GM18858 (cell line): ENCODE results near the gene PHF21B.

Experiments
- ATAC-seq: cut with Tn5 transposase; IDR thresholded peaks from one replicate; pipeline ENCODE4 v1.9.1; 2021; ENCODE audit not compliant: unreplicated experiment

PHF21B gene

DNA sequence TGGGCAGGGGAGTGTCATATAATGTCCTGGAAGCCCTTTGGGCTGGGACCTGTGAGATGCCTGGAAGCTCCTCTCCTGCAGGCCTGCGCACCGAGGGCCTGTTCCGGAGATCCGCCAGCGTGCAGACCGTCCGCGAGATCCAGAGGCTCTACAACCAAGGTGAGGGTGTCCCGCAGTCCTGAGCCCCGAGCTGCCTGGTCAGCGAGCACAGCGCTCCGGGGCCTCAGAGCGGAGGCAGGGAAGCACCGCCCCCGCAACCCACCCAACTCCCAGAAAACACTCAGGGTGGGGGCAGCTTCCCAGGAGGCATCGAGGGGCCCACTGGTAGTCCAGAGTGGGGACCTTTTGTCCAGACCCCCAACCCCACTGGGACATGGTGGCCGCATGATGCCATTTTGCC is 161.9 kb downstream of the PHF21B start:
- ATAC-seq, result no peak

DNA sequence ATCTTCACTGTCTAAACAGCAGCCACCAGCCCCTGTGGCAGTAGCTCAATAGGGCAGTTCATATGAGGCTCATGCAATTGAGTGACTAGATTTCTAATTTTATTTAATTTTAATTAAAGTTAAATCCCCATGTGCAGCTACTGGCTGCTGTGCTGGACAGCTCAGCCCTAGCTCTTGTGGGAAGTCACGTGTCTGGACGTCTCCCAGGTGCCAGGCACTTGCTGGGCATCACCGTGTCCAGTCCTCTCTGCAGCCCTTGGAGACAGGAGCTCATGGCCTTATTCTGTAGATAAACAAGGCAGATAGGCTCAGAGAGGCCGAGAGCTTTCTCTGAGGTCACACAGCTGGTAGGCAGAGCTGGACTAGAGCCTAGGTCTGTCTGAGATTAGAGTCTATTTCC is 162.4 kb downstream of the PHF21B start:
- no peak for ATAC-seq

DNA sequence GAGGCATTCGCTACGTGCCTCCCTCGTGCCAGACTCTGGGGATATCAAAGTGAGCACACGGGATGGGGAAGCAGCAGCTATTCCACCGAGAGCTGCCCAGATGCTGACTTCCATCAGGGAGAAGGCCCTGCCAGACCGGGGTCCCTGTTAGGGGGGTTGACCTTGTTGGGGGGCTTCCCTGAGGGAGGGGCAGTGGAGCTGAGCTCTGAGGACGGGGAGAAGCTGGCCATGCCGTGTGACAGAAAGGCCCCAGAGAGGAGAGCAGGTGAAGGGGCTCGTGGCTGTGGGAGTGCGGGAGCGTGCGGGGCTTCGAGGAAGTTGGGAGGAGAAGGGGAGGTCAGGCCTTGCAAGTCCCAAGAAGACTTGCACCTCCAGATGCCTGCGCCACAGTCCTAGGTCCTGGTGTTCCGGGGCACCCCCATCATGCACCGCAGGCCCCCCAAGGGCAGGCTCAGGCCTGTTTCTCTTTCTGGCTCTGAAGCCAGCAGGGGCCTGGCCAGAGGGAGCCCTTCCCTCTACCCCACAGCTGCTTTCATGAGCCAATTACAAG is 163.0 kb downstream of the PHF21B start:
- ATAC-seq, result no peak

DNA sequence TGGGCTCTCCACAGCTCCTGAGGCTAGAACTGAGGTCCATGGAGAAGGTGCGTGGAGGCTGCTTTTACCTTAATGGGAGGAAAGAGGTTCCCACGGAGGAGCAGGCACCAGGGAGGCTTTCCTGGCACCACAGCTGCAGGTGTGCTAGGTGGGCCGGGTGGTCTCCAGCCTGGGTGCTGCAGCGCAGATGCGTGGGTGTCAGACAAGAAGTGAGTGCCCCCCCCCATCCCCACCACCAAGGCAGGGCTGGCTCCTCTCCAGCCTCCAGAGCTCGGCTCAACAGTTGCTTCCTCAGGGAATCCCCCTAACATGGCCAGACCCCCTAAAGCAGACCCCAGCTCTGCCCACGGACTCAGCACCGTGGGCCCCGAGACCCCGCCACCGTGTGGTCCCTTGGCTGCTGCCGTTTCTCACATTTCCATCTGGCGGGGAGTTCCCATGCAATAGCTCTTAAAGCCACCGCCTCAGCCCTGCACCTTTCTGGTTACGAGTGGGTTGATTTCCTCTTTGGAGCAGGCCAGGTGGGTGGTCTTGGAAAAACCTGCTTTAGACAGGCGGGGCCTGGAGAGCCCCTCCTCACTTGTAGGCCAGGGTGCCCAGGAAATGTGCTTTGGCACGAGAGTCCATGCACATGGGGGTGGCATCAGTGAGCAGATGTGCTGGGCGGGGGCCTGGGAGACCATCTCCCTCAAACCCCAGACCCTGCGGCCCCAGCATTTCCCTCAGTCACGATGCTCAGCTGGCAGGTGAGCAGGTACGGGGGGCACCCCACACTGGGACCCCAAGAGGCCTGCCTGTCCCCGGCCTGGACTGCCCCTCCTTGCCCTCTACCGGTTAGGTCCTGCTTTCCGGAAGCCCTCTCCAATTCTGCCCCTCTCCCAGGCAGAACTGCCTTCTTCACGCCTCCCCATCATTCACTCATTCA is 163.7 kb downstream of the PHF21B start:
- ATAC-seq, result no peak

DNA sequence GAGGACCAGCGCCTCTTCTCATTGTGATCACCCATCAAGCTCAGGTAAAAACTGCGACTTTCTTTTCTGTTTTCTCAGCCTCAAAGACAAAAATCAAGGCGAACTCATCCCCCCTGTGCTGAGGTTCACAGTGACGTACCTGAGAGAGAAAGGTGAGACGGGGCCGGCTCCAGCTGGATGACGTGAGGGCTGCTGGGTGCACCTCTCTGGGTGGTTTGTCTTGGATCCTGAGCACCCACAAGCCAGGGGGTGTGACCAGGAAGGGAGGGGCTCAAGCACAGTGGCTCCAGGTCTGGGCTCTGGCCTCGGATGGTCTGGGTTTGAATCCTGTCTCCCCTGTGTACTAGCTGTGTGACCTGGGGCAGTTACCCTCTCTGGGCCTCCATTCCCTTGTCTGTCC is 164.6 kb downstream of the PHF21B start:
- ATAC-seq, result no peak

DNA sequence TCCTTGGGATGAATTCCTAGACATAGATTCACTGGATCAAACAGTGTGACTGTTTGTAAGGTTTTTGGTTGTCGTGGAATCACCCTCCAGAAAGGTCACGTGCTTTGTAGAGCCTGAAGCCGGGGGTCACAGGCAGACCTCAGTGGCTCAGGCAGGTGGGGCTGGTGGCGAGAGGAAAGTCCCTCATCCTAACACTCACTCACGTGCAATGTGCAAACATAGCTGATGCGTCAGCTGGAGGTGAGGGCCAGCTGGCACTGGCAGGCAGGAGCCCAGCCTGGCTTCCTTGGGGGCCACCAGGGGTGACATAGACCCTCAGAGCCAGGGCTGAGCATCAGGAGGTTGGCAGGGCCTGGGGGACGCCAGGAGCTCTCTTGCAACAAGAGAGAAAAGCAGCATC is 167.4 kb downstream of the PHF21B start:
- ATAC-seq, result no peak

DNA sequence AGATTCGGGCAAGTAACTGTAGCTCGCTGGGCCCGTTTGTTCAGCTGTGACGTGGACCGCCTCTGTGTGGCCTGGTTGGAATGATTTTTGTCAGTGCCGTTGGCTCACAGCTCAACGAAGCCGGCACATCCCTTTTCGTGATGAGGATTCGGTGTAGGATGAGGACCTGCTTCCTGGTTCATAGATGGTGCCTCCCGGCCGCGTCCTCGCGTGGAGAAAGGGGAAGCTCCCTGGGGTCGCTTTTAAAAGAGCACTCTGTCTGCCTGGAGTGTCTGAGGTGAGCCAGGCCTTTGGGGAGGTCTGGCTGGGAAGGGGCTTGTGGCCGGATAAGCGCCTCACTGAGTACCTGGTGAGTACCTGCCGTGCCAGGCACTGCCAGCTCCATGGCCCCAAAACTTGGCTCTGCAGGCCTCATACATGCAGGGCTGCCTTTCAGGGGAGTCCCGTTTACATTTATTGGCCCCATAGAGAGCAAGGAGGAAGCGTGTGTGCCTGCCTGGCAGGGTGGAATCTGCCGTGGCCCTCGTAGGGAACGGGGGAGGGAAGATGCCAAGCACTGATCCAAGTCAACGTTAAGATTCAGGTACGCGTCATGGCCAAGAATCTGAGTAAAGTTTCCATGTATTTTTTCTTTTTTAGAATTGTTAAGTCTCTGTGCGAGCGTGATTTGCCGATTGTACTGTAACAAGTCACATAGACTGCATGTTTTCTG is 169.0 kb downstream of the PHF21B start:
- ATAC-seq, result no peak

DNA sequence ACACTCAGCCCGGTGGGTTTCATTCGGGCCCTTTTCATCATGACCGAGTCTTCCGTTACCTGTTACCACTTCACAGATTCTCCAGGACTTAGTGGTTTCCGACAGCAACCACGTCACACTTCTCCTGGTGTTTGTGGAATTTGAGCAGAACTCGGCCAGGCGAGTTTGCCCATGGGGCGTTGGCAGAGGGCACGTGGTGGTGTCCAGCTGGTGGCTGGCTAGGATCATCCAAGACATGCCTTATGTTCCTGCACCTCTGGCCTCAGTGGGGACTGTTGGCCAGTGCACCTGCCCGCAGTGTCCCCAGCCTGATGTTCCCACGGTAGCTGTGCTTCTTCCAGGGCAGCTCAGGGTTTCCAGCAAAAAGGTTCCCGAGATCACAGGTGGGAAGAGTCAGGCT is 170.1 kb downstream of the PHF21B start:
- no peak for ATAC-seq

DNA sequence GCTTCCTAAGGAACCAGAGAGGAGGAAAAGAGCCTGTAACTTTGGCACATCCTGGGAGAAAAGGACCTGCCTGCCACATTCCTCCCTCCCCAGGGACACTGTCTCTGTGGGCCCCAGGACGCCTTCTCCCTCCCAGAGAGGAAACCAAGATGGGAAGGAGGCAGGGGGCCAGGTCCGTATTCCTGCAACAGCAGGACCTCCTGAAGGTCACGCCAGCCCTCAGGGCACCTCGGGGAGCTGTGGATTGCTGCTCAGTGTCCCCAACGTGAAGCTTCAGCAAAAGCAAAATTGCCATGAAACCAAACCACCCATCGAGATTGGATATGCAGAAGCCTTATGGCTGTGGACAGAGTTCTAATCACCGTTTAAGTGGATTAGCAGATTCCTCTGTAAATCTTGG is 170.7 kb downstream of the PHF21B start:
- ATAC-seq, result no peak

DNA sequence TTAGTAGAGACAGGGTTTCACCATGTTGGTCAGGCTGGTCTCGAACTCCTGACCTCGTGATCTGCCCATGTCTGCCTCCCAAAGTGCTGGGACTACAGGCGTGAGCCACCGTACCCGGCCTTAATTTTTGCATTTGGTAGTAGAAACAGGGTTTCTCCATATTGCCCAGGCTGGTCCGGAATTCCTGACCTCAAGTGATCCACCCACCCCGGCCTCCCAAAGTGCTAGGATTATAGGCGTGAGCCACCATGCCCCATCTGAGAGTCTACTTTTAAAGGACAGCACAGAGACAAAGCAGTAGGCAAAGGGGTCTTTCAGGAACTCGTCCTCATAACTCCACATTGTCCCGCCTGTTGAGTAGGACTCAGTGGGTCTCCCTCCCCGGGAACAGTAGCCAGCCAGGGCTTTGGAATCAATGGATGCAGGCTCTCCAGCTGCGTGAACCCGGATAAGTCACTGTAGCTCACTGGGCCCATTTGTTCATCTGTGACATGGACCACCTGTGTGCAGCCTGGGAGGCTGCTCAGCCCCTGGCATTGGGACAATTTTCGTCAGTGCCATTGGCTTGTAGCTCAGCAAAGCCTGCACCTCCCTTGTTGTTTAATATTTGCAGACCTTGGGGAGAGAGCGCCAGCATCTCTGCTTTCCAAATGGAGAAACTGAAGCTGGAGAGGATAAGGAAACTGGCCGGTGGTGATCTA is 171.3 kb downstream of the PHF21B start:
- no peak for ATAC-seq

DNA sequence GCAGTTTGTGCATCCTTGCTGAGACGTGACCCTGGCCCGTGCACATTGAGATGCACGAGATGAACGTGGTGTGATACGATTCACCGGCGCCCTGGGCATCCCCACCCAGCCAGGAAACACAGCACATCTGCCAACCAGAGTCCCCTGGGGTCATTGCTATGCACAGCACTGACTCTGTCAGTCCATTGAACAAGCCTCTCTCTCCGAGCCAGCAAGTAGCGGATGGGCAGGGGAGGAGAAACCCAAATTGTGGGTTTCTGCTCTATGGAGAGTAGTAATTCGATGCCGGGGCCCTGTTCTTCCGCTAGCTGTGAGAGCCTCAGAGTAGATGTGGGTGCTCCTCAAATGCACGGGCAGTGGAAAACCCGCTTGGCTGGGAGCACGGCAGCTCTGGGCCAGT is 172.3 kb downstream of the PHF21B start:
- no peak for ATAC-seq

DNA sequence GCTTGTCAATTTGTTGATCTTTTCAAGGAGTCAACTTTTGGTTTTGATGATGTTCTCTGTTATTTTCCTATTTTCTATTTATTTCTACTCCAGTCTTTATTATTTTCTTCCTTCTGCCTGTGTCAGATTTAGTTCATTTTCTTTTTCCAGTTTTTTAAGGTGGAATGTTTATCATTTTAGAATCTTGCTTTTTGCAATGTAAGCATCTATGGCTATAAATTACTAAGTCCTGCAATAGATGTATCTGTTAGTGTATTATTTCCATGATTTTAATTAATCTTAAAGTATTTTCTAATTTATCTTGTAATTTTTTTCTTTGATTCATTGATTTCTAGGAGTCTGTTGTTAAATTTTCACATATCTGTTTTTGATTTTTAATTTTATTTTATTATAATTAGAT is 175.7 kb downstream of the PHF21B start:
- no peak for ATAC-seq

DNA sequence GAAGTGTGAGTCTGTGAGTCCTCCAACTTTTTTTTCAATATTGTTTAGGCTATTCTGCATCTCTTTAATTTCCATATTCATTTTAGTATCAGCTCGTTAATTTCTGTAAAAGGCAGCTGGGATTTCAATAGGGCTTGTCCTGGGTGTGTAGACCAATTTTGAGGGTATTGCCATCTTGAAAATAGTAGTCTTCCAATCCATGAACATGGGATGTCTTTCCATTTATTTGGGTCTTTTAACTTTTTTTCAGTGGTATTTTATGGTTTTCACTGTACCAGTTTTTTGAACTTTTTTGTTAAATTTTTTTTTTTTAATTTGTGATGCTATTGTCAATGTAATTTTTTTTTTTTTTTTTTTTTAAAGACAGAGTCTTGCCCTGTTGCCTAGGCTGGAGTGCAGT is 177.9 kb downstream of the PHF21B start:
- ATAC-seq, result no peak
